HG03521 (cell line): ENCODE data around the gene ADRA2A.

ENCODE experiments used
- ATAC-seq: cut with Tn5 transposase; IDR thresholded peaks from one replicate; pipeline ENCODE4 v1.9.1; 2021; ENCODE audit warnings: mild to moderate bottlenecking, moderate library complexity; ENCODE audit not compliant: unreplicated experiment

ADRA2A gene

GRCh38 chr10:111083222-111084095 is 6.6 kb downstream of the ADRA2A start:
- no peak for ATAC-seq

GRCh38 chr10:111084366-111085255 is 7.8 kb downstream of the ADRA2A start:
- ATAC-seq: no peak

- ATAC-seq: no peak
Observed at GRCh38 chr10:111085690-111086353, 9.0 kb downstream of the ADRA2A start.

GRCh38 chr10:111086574-111086973 is 9.7 kb downstream of the ADRA2A start:
- no peak for ATAC-seq

GRCh38 chr10:111087331-111087756 is 10.5 kb downstream of the ADRA2A start:
- ATAC-seq: no peak

GRCh38 chr10:111087968-111088505 is 11.2 kb downstream of the ADRA2A start:
- ATAC-seq: no peak

- no peak for ATAC-seq
Observed at GRCh38 chr10:111089293-111089692, 12.5 kb downstream of the ADRA2A start.

GRCh38 chr10:111091833-111092232 is 15.0 kb downstream of the ADRA2A start:
- no peak for ATAC-seq

- no peak for ATAC-seq
Observed at GRCh38 chr10:111093741-111094380, 17.0 kb downstream of the ADRA2A start.

GRCh38 chr10:111098679-111099437 is 22.0 kb downstream of the ADRA2A start:
- ATAC-seq: no peak

- no peak for ATAC-seq
Observed at GRCh38 chr10:111100198-111100597, 23.4 kb downstream of the ADRA2A start.

GRCh38 chr10:111101796-111102195 is 25.0 kb downstream of the ADRA2A start:
- no peak for ATAC-seq

- no peak for ATAC-seq
Observed at GRCh38 chr10:111102359-111102837, 25.6 kb downstream of the ADRA2A start.

GRCh38 chr10:111103196-111103840 is 26.5 kb downstream of the ADRA2A start:
- no peak for ATAC-seq

- ATAC-seq: no peak
Observed at GRCh38 chr10:111104811-111105210, 28.0 kb downstream of the ADRA2A start.

GRCh38 chr10:111106081-111106480 is 29.3 kb downstream of the ADRA2A start:
- ATAC-seq: no peak

GRCh38 chr10:111107023-111107422 is 30.2 kb downstream of the ADRA2A start:
- ATAC-seq: no peak

GRCh38 chr10:111107846-111108245 is 31.0 kb downstream of the ADRA2A start:
- no peak for ATAC-seq

- no peak for ATAC-seq
Observed at GRCh38 chr10:111108441-111108840, 31.6 kb downstream of the ADRA2A start.
